H1 (cell line): ENCODE results near the gene CUX1. TPM values are rescaled to one million over a fixed set of nuclear protein-coding genes. Genes with fewer than 3 reads are reported as not detected.

Experiments
- CTCF ChIA-PET: fragments of 300-600 bp; sonication (Branson Sonifier 250); formaldehyde crosslinking; loops from one replicate; lab custom pipeline; 2021; ENCODE audit not compliant: partially characterized antibody; lab: Charles Lee
- POLR2A ChIA-PET: fragments of 300-600 bp; sonication (Branson Sonifier 250); formaldehyde crosslinking; loops from one replicate; lab custom pipeline; 2021; ENCODE audit warnings: inconsistent platforms; ENCODE audit not compliant: partially characterized antibody; lab: Charles Lee
- DNase-seq, 2 experiments: peaks; one replicate each; pipeline versions ENCODE4 v3.0.0 to v3.0.0-alpha.2; 2010 to 2022; ENCODE audit warnings: low spot score in 2 of 2, low read depth in 1 of 2, mixed read lengths in 1 of 2
- FAIRE-seq: peaks from 2 replicates; lab custom pipeline; 2011; peaks lifted over from hg19 to GRCh38; lab: Jason Lieb, UNC
- H2AFZ ChIP-seq: 2 replicates; pipeline ENCODE4 v1.8.1; 2012; ENCODE audit warnings: low read length, inconsistent platforms
- H2AK5ac ChIP-seq: 2 replicates; pipeline ENCODE4 v1.6.1; 2013; ENCODE audit warnings: low read depth, low read length
- H2BK120ac ChIP-seq: replicated peaks from 2 replicates; pipeline ENCODE3; 2013; ENCODE audit warnings: low read depth, low read length, inconsistent platforms
- H2BK12ac ChIP-seq: 2 replicates; pipeline ENCODE4 v1.6.1; 2013; ENCODE audit warnings: low read depth, low read length
- H2BK15ac ChIP-seq: 2 replicates; pipeline ENCODE4 v1.6.1; 2013; ENCODE audit warnings: low read length
- H2BK20ac ChIP-seq: 2 replicates; pipeline ENCODE4 v1.6.1; 2013; ENCODE audit warnings: low read length
- H2BK5ac ChIP-seq: 2 replicates; pipeline ENCODE4 v1.6.1; 2013; ENCODE audit warnings: low read depth, low read length
- H3K14ac ChIP-seq: 2 replicates; pipeline ENCODE4 v1.6.1; 2013; ENCODE audit warnings: inconsistent platforms; ENCODE audit not compliant: insufficient read length
- H3K18ac ChIP-seq: 2 replicates; pipeline ENCODE4 v1.6.1; 2013; ENCODE audit warnings: low read length; ENCODE audit errors: extremely low read depth
- H3K23ac ChIP-seq: 2 replicates; pipeline ENCODE4 v1.6.1; 2013; ENCODE audit warnings: inconsistent platforms; ENCODE audit not compliant: insufficient read length
- H3K23me2 ChIP-seq: 2 replicates; pipeline ENCODE4 v1.6.1; 2013; ENCODE audit warnings: low read depth, low read length
- H3K27ac ChIP-seq: 2 replicates; pipeline ENCODE4 v1.6.1; 2011; ENCODE audit warnings: low read depth, low read length, inconsistent platforms
- H3K27me3 ChIP-seq, 4 experiments: replicated peaks in 1 of 4; 1 replicate in 1 of 4; 2 replicates in 3 of 4; pipeline versions ENCODE4 v1.6.1 to v1.8.1; 2011 to 2013; ENCODE audit warnings: low read length in 3 of 4, mild to moderate bottlenecking in 3 of 4, inconsistent platforms in 2 of 4, mixed read lengths in 2 of 4, moderate library complexity in 1 of 4; ENCODE audit not compliant: control insufficient read depth in 3 of 4, insufficient read depth in 3 of 4; ENCODE audit errors: extremely low read depth in 1 of 4
- H3K36me3 ChIP-seq, 4 experiments: 2 replicates each; pipeline versions ENCODE4 v1.6.1 to v1.8.1; 2011 to 2013; ENCODE audit warnings: mild to moderate bottlenecking in 4 of 4, low read length in 3 of 4, moderate library complexity in 2 of 4, control low read depth in 1 of 4, inconsistent platforms in 1 of 4; ENCODE audit not compliant: insufficient read depth in 4 of 4, control insufficient read depth in 2 of 4
- H3K4ac ChIP-seq: replicated peaks from 2 replicates; pipeline ENCODE3; 2013; ENCODE audit warnings: low read length, low read depth, mixed read lengths, inconsistent platforms; ENCODE audit not compliant: insufficient read length
- H3K4me1 ChIP-seq, 4 experiments: replicated peaks in 1 of 4; 1 replicate in 1 of 4; 2 replicates in 3 of 4; pipeline versions ENCODE4 v1.6.1 to v1.8.1; 2011 to 2013; ENCODE audit warnings: low read length in 3 of 4, inconsistent platforms in 2 of 4, mixed read lengths in 1 of 4; ENCODE audit not compliant: insufficient read depth in 4 of 4, control insufficient read depth in 3 of 4
- H3K4me2 ChIP-seq, 2 experiments: 2 replicates each; pipeline versions ENCODE4 v1.6.1 to v1.8.1; 2011 to 2013; ENCODE audit warnings: low read depth in 2 of 2, low read length in 2 of 2, control low read depth in 1 of 2, inconsistent platforms in 1 of 2, mild to moderate bottlenecking in 1 of 2; ENCODE audit not compliant: insufficient read depth in 1 of 2
- H3K4me3 ChIP-seq, 4 experiments: fragments of 200-600, 300-600 bp in 1 of 4; sonication (generic), shearing (Covaris generic), sonication (Bioruptor Twin) in 1 of 4; 2 replicates each; pipeline versions ENCODE4 v1.5.1 to v1.8.1; 2011 to 2016; ENCODE audit warnings: low read length in 4 of 4, low read depth in 3 of 4, control low read depth in 2 of 4, inconsistent platforms in 2 of 4, mild to moderate bottlenecking in 2 of 4, mixed read lengths in 1 of 4, moderate library complexity in 1 of 4; ENCODE audit not compliant: insufficient read depth in 2 of 4; ENCODE audit errors: extremely low read depth in 1 of 4
- H3K56ac ChIP-seq: replicated peaks from 2 replicates; pipeline ENCODE3; 2013; ENCODE audit warnings: low read depth, mild to moderate bottlenecking, mixed read lengths, low read length, inconsistent platforms; ENCODE audit not compliant: insufficient read length
- H3K79me1 ChIP-seq: 2 replicates; pipeline ENCODE4 v1.6.1; 2013; ENCODE audit warnings: low read depth, low read length, control low read depth
- H3K79me2 ChIP-seq, 2 experiments: 2 replicates each; pipeline versions ENCODE4 v1.6.1 to v1.8.1; 2012 to 2013; ENCODE audit warnings: low read length in 2 of 2, mild to moderate bottlenecking in 2 of 2, inconsistent platforms in 1 of 2; ENCODE audit not compliant: insufficient read depth in 2 of 2, control insufficient read depth in 1 of 2
- H3K9ac ChIP-seq, 4 experiments: replicated peaks in 1 of 4; 1 replicate in 1 of 4; 2 replicates in 3 of 4; pipeline versions ENCODE4 v1.6.1 to v1.8.1; 2011 to 2013; ENCODE audit warnings: low read depth in 3 of 4, low read length in 3 of 4, control low read depth in 2 of 4, mild to moderate bottlenecking in 2 of 4, moderate library complexity in 2 of 4, inconsistent platforms in 1 of 4; ENCODE audit errors: extremely low read depth in 1 of 4
- H3K9me3 ChIP-seq, 2 experiments: 2 replicates each; pipeline versions ENCODE4 v1.6.1 to v1.8.1; 2012 to 2013; ENCODE audit warnings: mild to moderate bottlenecking in 2 of 2, moderate library complexity in 2 of 2, control low read depth in 1 of 2, inconsistent platforms in 1 of 2, low read depth in 1 of 2, low read length in 1 of 2, mixed read lengths in 1 of 2; ENCODE audit not compliant: insufficient read depth in 2 of 2
- H4K20me1 ChIP-seq, 2 experiments: replicated peaks in 1 of 2; 2 replicates each; pipeline versions ENCODE3 to v1.8.1; 2011 to 2013; ENCODE audit warnings: inconsistent platforms in 2 of 2, low read length in 2 of 2, mild to moderate bottlenecking in 1 of 2; ENCODE audit not compliant: insufficient read depth in 2 of 2, control insufficient read depth in 1 of 2
- H4K5ac ChIP-seq: 2 replicates; pipeline ENCODE4 v1.6.1; 2013; ENCODE audit warnings: low read length, low read depth, mixed read lengths, inconsistent platforms; ENCODE audit not compliant: insufficient read length
- H4K8ac ChIP-seq: 2 replicates; pipeline ENCODE4 v1.8.0; 2013; ENCODE audit warnings: mild to moderate bottlenecking, moderate library complexity, low read length, inconsistent platforms; ENCODE audit not compliant: insufficient read depth; ENCODE audit errors: extremely low read depth
- H4K91ac ChIP-seq: replicated peaks from 2 replicates; pipeline ENCODE3; 2013; ENCODE audit warnings: low read length, mixed read lengths, inconsistent platforms; ENCODE audit not compliant: insufficient read length
- BACH1 ChIP-seq: IDR thresholded peaks from 2 replicates; pipeline ENCODE4 v1.6.1; 2012; ENCODE audit warnings: low read length, improper control_type of control experiment
- BCL11A ChIP-seq, 2 experiments: IDR thresholded peaks; one replicate each; pipeline ENCODE4 v1.6.1; 2011; ENCODE audit warnings: low read depth in 2 of 2, low read length in 2 of 2, mild to moderate bottlenecking in 2 of 2
- EP300 ChIP-seq, 2 experiments: IDR thresholded peaks; 1 replicate in 1 of 2; 2 replicates in 1 of 2; pipeline ENCODE4 v1.6.1; 2011 to 2012; ENCODE audit warnings: low read depth in 2 of 2, low read length in 2 of 2, mild to moderate bottlenecking in 2 of 2, borderline replicate concordance in 1 of 2, inconsistent platforms in 1 of 2, moderate library complexity in 1 of 2
- RNF2 ChIP-seq: fragments of 200-900, 300-1000 bp; sonication (generic); IDR thresholded peaks from 2 replicates; pipeline ENCODE4 v1.7.1; 2016; ENCODE audit warnings: borderline replicate concordance, low read depth, mild to moderate bottlenecking, antibody characterized with exemption, low read length; ENCODE audit not compliant: poor library complexity, severe bottlenecking; ENCODE audit errors: missing control alignments
- ZNF274 ChIP-seq: IDR thresholded peaks from 2 replicates; pipeline ENCODE4 v1.7.0; 2012; ENCODE audit warnings: low read length, borderline replicate concordance; ENCODE audit errors: extremely low read depth
- WGBS, 2 experiments: shearing (Covaris generic) in 1 of 2; methylation state at CpG; one replicate each; pipeline versions ENCODE4 v1.1.6 to v1.1.7; 2013 to 2015; ENCODE audit warnings: low lambda C conversion rate in 2 of 2, mixed read lengths in 2 of 2, inconsistent platforms in 1 of 2, low coverage in 1 of 2, missing lambda C conversion rate in 1 of 2; ENCODE audit not compliant: insufficient replicate concordance in 2 of 2, insufficient coverage in 1 of 2, insufficient read length in 1 of 2; ENCODE audit errors: extremely low coverage in 1 of 2, missing lambda C conversion rate in 1 of 2; 5-methylcytosine and 5-hydroxymethylcytosine counted together
- polyA plus RNA-seq, 7 experiments: library from polyadenylated mRNA; depleted of rRNA in 3 of 7; stranded (reverse) in 5 of 7; unstranded in 2 of 7; fragments of >200 nt in 5 of 7; fragments of 200-250 nt in 2 of 7; gene quantifications; 1 replicate in 5 of 7; 2 replicates in 1 of 7; 4 replicates in 1 of 7; pipeline versions ENCODE4 v1.2.1 to v1.2.3, GENCODE V29; 2011 to 2013; ENCODE audit warnings: missing spikeins in 2 of 7, mixed read lengths in 2 of 7
- total RNA-seq: library from RNA; stranded (reverse); fragmentation: NEBNext Ultra II Directional; extraction: Animal tissue kit (Norgen Biotek cat#: 25700); gene quantifications from 2 replicates; pipeline ENCODE4 v1.2.1, GENCODE V29; 2021

The CUX1 gene
- total and polyA plus RNA-seq, 2 of the 8 experiments (the other 6 are each of a cell fraction or from before 2014, with no cell fraction given), result 21.6 to 65.9 TPM

- Histone ChIP-seq H4K91ac (no peak overlapping the region), H3K4ac (peak overlapping the region; percentile 21), H3K79me1 (peaks cover 29% of the 10 kb centered on the region), H3K9me3 (no peaks in the 10 kb centered on the region), H2BK15ac (no peak overlapping the region), H3K23me2 (0 out of 2 replicates have a peak, but pooled peaks cover 4% of the 10 kb centered on the region), H3K14ac (no peak overlapping the region), H4K5ac (no peak overlapping the region), H3K9ac (no peak overlapping the region), H2AK5ac (no peak overlapping the region), H2BK20ac (no peak overlapping the region), H3K79me2 (peaks cover 19 to 95% of the 10 kb centered on the region in 2 experiments), H2BK120ac (no peak overlapping the region)
- ChIA-PET CTCF (interaction anchor here (1.0 to 1.5 kb wide), 4 partner anchors 13 to 132 kb away, joined by 3 to 4 read pairs (median 3); no protein-coding TSS in a partner anchor), POLR2A (no interaction called here)
- DNase-seq, result no peak
- 90% methylated on average over 7 of the region's 7 CpGs; no CpG with 5 or more reads in 1 of the 2 experiments for WGBS, 2 experiments
- FAIRE-seq, result no peak
- TF ChIP-seq ZNF274 (no peak), BCL11A (IDR thresholded peaks at IDR 0.05; ENCODE audit: low read depth in 2 of 2, low read length in 2 of 2) (no peak), BACH1 (no peak), RNF2 (no peak), EP300 (IDR thresholded peaks at IDR 0.05; ENCODE audit: borderline replicate concordance in 1 of 2, low read depth in 2 of 2, low read length in 2 of 2) (no peak)
- TF ChIP-seq, all 59 proteins: peak for 0
- Histone ChIP-seq H3K4me3 (no peak overlapping the region), H3K4me2 (no peak overlapping the region), H4K8ac (no peak overlapping the region), H2BK5ac (no peak overlapping the region), H3K18ac (no peak overlapping the region), H4K20me1 (peaks cover 21 to 28% of the 10 kb centered on the region in 2 experiments), H2AFZ (no peak overlapping the region), H3K4me1 (peaks cover 16 to 40% (median 30%) of the 10 kb centered on the region in 4 experiments), H3K56ac (no peak overlapping the region), H3K27me3 (no peaks in the 10 kb centered on the region), H3K27ac (no peak overlapping the region), H3K36me3 (no peaks in the 10 kb centered on the region; a peak in 1 of 8 replicates), H3K23ac (no peak overlapping the region), H2BK12ac (no peak overlapping the region)
Measured at GRCh38 chr7:101865031-101865430, 47.6 kb downstream of the CUX1 start.
